Stomach (tissue), 4 donors: ENCODE results near the gene STK4.

Experiments used
- CTCF ChIP-seq, 7 experiments: fragments of 450-650 bp in 4 of 7; fragments of 200-600 bp in 3 of 7; sonication (generic) in 3 of 7; IDR thresholded peaks; one replicate each; pipeline ENCODE4 v1.5.1; 2016 to 2019; ENCODE audit warnings: antibody characterized with exemption in 7 of 7, control low read depth in 2 of 7, mild to moderate bottlenecking in 1 of 7
- EP300 ChIP-seq: sonication (generic); formaldehyde crosslinking; IDR thresholded peaks from one replicate; pipeline ENCODE4 v1.6.1; 2017; ENCODE audit warnings: antibody characterized with exemption
- POLR2A ChIP-seq, 4 donors: fragments of 450-650 bp; IDR thresholded peaks; one replicate each; pipeline ENCODE4 v1.6.1; 2016; ENCODE audit warnings: antibody characterized with exemption in 4 of 4, control low read depth in 2 of 4, mild to moderate bottlenecking in 1 of 4, moderate library complexity in 1 of 4
- POLR2AphosphoS5 ChIP-seq, 3 donors: sonication (generic); formaldehyde crosslinking; IDR thresholded peaks; one replicate each; pipeline ENCODE4 v1.6.1; 2016; ENCODE audit warnings: antibody characterized with exemption in 3 of 3

- peak in 5 of 7 experiments; percentile 44 to 73 (median 66) for TF ChIP-seq CTCF (IDR thresholded peaks at IDR 0.05)
- no peak for TF ChIP-seq POLR2AphosphoS5 (IDR thresholded peaks at IDR 0.05)
- no peak for TF ChIP-seq POLR2A (IDR thresholded peaks at IDR 0.05)
- no peak for TF ChIP-seq EP300
Observed at GRCh38 chr20:45095805-45096238, 129.5 kb downstream of the STK4 start.
